SW 1271 (cell line): ENCODE measurements around the gene PRDM16.

Source experiments
- DNase-seq, 2 experiments: peaks; one replicate each; lab custom pipeline; 2025; lab: John Stamatoyannopoulos, UW

PRDM16 gene

GRCh38 chr1:3261007-3261968 lies 192.3 kb downstream of the PRDM16 start:
- DNase-seq, result no peak

- DNase-seq, result no peak
These were observed 193.1 kb downstream of the PRDM16 start for GRCh38 chr1:3261969-3262579.

- no peak for DNase-seq
These were observed 193.8 kb downstream of the PRDM16 start for GRCh38 chr1:3262681-3263286.

- no peak for DNase-seq
These were observed 194.8 kb downstream of the PRDM16 start for GRCh38 chr1:3263790-3264189.

- no peak for DNase-seq
These were observed 195.5 kb downstream of the PRDM16 start for GRCh38 chr1:3264456-3264855.

GRCh38 chr1:3265835-3266805 lies 197.1 kb downstream of the PRDM16 start:
- DNase-seq, result no peak

GRCh38 chr1:3266870-3267549 lies 198.0 kb downstream of the PRDM16 start:
- DNase-seq, result no peak

GRCh38 chr1:3267550-3268270 lies 198.7 kb downstream of the PRDM16 start:
- DNase-seq, result no peak

- DNase-seq, result no peak
These were observed 199.3 kb downstream of the PRDM16 start for GRCh38 chr1:3268281-3268680.

GRCh38 chr1:3270403-3271245 lies 201.6 kb downstream of the PRDM16 start:
- no peak for DNase-seq

- DNase-seq, result no peak
These were observed 202.9 kb downstream of the PRDM16 start for GRCh38 chr1:3271866-3272265.

GRCh38 chr1:3272321-3273045 lies 203.5 kb downstream of the PRDM16 start:
- DNase-seq, result no peak

GRCh38 chr1:3273447-3273846 lies 204.4 kb downstream of the PRDM16 start:
- no peak for DNase-seq

GRCh38 chr1:3274972-3275371 lies 206.0 kb downstream of the PRDM16 start:
- DNase-seq, result no peak

GRCh38 chr1:3275471-3276340 lies 206.7 kb downstream of the PRDM16 start:
- no peak for DNase-seq

- DNase-seq, result no peak
These were observed 207.4 kb downstream of the PRDM16 start for GRCh38 chr1:3276341-3276800.

GRCh38 chr1:3277011-3277471 lies 208.0 kb downstream of the PRDM16 start:
- no peak for DNase-seq

GRCh38 chr1:3277623-3278022 lies 208.6 kb downstream of the PRDM16 start:
- DNase-seq, result no peak
